Fibroblast of villous mesenchyme (primary cell): Measurements from ENCODE around the gene CAPN13. TPM values are rescaled to one million over a fixed set of nuclear protein-coding genes. Genes with fewer than 3 reads are reported as not detected.
"Not testable (repeated sequence)": the region's sequence is repeated elsewhere in the genome, so short reads cannot be mapped to it uniquely, and the experiment has no call there.

ENCODE experiments used
- DNase-seq: peaks from one replicate; pipeline ENCODE4 v3.0.0-alpha.2; 2010; ENCODE audit warnings: low read depth
- H3K4me3 ChIP-seq: 2 replicates; pipeline ENCODE4 v1.5.1; 2011; ENCODE audit warnings: low read depth, mild to moderate bottlenecking, low read length
- total RNA-seq: library from RNA; depleted of rRNA; stranded (reverse); fragments of >200 nt; gene quantifications from 2 replicates; pipeline ENCODE4 v1.2.3, GENCODE V29; 2012
- TF ChIP-seq, protein P1 (sequence below): IDR thresholded peaks from 2 replicates; pipeline ENCODE4 v1.5.1; 2012; ENCODE audit warnings: low read depth, mild to moderate bottlenecking, low read length; ENCODE audit not compliant: insufficient read depth

Gene CAPN13
- total RNA-seq, 1 donor: not detected

DNA sequence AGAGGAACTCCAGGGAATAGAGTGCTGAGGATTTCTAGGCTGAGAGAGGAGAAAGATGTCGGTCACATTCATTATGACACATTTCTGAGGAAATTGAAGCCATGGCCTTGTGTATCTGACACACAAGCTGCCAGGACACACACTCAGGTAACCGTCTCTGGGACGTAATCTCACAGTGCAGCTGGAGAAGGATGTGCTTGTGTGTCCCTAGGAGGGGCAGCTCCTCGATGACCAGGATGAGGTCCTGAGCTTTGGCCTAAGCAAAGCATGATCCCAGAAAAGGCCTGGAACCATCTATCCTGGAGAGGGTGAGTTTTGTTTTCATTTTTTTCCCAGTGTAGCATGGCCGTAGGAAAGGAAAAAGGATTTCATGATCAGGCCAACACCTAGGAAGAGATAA is 102.2 kb downstream of the CAPN13 start:
- TF ChIP-seq, protein P1, sequence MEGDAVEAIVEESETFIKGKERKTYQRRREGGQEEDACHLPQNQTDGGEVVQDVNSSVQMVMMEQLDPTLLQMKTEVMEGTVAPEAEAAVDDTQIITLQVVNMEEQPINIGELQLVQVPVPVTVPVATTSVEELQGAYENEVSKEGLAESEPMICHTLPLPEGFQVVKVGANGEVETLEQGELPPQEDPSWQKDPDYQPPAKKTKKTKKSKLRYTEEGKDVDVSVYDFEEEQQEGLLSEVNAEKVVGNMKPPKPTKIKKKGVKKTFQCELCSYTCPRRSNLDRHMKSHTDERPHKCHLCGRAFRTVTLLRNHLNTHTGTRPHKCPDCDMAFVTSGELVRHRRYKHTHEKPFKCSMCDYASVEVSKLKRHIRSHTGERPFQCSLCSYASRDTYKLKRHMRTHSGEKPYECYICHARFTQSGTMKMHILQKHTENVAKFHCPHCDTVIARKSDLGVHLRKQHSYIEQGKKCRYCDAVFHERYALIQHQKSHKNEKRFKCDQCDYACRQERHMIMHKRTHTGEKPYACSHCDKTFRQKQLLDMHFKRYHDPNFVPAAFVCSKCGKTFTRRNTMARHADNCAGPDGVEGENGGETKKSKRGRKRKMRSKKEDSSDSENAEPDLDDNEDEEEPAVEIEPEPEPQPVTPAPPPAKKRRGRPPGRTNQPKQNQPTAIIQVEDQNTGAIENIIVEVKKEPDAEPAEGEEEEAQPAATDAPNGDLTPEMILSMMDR: no peak

DNA sequence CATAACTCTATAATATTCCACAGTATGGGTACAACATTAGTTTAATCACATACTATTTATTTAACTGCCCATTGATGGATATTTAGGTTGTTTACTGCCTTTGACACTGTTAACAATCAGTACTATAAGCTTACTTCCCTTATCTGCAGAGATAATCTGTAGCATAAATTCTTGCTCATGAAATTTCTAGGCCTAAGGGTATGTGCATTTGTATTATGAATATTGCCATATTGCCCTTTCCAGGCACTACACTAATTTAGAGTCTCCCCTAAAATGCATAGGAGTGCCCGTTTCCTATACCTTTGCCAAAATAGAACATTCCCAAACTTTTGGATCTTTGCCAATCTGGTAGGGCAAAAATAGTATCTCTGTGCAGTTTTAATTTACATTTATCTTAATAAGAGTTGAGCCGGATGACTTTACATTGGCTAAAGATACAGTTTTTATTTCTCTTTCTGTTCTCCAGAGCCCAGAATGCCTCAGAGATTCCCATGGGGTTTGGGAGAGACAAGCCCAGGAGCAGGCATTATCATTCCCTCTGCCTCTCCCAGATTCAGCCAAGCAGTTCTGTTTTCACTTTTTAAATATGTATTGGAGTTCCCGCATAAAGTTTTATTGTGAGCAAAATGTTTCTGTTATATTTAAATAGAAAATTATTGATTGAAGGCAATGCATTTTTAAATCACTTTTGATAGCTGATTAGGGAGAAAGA is 102.8 kb downstream of the CAPN13 start:
- DNase-seq: no peak
- TF ChIP-seq, protein P1: no peak

More for the DNA sequence above, 102.2 kb downstream of the CAPN13 start:
- H3K4me3 ChIP-seq: no peak overlapping the region
- DNase-seq: no peak

DNA sequence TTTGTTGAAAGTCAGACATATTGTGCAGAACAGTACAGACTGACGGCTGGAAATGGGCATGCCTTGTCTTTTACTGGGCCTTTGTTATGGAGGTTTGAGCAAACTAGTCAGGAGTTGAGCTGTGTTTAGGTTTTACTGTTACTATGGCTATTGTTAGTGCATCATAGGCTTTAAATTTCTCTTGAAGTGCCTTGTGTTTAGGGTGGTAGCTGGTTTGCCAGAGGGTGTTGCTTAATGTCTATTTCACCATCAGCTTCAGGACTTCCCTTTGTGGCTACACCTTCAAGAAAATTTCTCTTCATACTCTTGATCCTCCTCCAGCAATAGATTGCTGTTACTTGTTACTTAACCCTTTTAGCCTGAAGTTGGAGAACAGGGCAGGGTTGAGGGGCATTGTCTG is 104.6 kb downstream of the CAPN13 start:
- DNase-seq: no peak
- TF ChIP-seq, protein P1: no peak
- no peak overlapping the region for H3K4me3 ChIP-seq

More for the DNA sequence above, 102.8 kb downstream of the CAPN13 start:
- no peak overlapping the region for H3K4me3 ChIP-seq

DNA sequence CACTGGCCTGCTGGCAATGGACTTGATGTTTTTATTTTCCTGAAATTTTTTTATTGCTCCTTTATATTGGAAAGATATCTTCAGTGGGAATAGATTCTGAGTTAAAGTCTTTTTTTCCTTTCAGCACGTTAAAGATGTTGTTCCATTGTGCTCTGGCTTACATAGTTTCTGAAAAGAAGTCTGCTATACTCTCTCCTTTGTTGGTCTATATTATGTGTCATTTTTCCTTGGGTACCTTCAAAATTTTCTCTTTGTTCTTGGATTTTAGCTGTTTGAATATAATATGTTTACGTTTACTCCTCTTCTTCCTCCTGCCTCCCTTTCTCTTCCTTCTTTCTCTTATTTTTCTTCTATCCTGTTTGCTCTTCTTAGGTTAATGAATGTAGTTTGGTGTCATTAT is 105.5 kb downstream of the CAPN13 start:
- H3K4me3 ChIP-seq: no peak overlapping the region
- TF ChIP-seq, protein P1: no peak
- DNase-seq: no peak

DNA sequence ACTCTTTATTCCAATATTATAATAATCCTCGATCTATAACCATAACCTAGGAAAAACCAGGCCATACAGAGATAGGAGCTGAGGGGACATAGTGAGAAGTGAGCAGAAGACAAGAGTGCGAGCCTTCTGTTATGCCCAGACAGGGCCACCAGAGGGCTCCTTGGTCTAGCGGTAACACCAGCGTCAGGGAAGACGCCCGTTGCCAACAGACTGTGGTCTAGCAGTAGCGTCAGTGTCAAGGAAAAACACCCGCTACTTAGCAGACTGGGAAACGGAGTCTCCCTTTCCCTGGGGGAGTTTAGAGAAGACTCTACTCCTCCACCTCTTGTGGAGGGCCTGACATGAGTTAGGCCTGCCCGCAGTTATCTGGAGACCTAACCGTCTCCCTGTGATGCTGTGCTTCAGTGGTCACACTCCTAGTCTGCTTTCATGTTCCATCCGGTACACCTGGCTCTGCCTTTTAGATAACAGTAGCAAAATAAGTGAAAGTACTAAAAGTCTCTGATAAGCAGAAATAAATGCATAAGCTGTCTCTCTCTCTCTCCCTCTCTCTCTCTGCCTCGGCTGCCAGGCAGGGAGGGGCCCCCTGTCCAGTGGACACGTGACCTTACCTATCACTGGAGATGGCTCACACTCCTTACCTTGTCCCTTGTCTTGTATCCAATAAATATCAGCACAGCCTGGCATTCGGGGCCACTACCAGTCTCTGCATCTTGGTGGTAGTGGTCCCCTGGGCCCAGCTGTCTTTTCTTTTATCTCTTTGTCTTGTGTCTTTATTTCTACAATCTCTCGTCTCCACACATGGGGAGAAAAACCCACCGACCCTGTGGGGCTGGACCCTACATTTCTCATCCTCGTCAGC is 109.8 kb downstream of the CAPN13 start:
- H3K4me3 ChIP-seq, DNase-seq: not testable (repeated sequence)
- TF ChIP-seq, protein P1: peak; percentile 16

DNA sequence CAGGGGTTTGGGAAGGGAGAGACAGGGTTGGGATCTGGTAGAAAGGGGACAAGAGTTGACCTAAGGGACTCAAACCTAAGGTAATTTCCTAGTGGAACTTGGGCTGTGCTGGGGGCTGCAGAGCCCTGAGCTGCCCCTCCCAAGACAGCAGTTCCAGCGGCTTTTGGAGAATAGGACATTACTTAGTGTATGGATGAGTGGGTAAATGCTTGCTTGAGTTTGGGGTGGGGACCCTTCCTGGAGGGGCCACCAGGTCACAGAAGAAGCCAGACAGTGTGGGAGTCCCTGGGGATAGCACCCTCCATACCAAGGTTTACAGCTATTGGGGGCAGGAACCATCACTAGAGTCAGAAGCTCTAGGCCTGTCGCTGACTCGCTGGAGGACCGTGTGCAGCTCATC is 111.5 kb downstream of the CAPN13 start:
- H3K4me3 ChIP-seq: no peak overlapping the region
- no peak for DNase-seq
- TF ChIP-seq, protein P1: no peak
